Fibroblast of lung (primary cell): ENCODE measurements around the gene SKIC8. TPM values are rescaled to one million over a fixed set of nuclear protein-coding genes. Genes with fewer than 3 reads are reported as not detected.

Source experiments
- DNase-seq, 2 donors: peaks; one replicate each; pipeline versions ENCODE4 v3.0.0 to v3.0.0-alpha.2; 2010; ENCODE audit warnings: low read depth in 2 of 2
- H2AFZ ChIP-seq: 2 replicates; pipeline ENCODE4 v1.5.1; 2012; ENCODE audit warnings: low read length, control low read depth, inconsistent platforms
- H3K27ac ChIP-seq: 2 replicates; pipeline ENCODE4 v1.5.1; 2011; ENCODE audit warnings: low read length, control low read depth; ENCODE audit not compliant: insufficient read depth
- H3K27me3 ChIP-seq: 2 replicates; pipeline ENCODE4 v1.5.1; 2011; ENCODE audit warnings: mild to moderate bottlenecking, low read length; ENCODE audit not compliant: control insufficient read depth, insufficient read depth
- H3K36me3 ChIP-seq: 2 replicates; pipeline ENCODE4 v1.5.1; 2011; ENCODE audit warnings: low read length; ENCODE audit not compliant: control insufficient read depth, insufficient read depth
- H3K4me1 ChIP-seq: 2 replicates; pipeline ENCODE4 v1.5.1; 2011; ENCODE audit warnings: low read length; ENCODE audit not compliant: control insufficient read depth, insufficient read depth; ENCODE audit errors: extremely low read depth
- H3K4me2 ChIP-seq: 2 replicates; pipeline ENCODE4 v1.5.1; 2011; ENCODE audit warnings: low read length, control low read depth; ENCODE audit not compliant: insufficient read depth; ENCODE audit errors: extremely low read depth
- H3K4me3 ChIP-seq, 4 experiments: fragments of 200-600 bp in 1 of 4; sonication (generic) in 1 of 4; replicated peaks in 1 of 4; 2 replicates each; pipeline ENCODE4 v1.5.1; 2011 to 2016; ENCODE audit warnings: low read length in 4 of 4, low read depth in 3 of 4, mild to moderate bottlenecking in 3 of 4, control low read depth in 2 of 4, inconsistent platforms in 1 of 4, mixed read lengths in 1 of 4; ENCODE audit not compliant: insufficient read depth in 1 of 4; ENCODE audit errors: control extremely low read depth in 1 of 4
- H3K79me2 ChIP-seq: 2 replicates; pipeline ENCODE4 v1.5.1; 2012; ENCODE audit warnings: mild to moderate bottlenecking, low read length, inconsistent platforms; ENCODE audit not compliant: control insufficient read depth, insufficient read depth
- H3K9ac ChIP-seq: 2 replicates; pipeline ENCODE4 v1.5.1; 2011; ENCODE audit warnings: mild to moderate bottlenecking, low read length, control low read depth; ENCODE audit not compliant: insufficient read depth
- H3K9me3 ChIP-seq: 2 replicates; pipeline ENCODE4 v1.5.1; 2012; ENCODE audit warnings: low read depth, low read length; ENCODE audit not compliant: control insufficient read depth, insufficient read depth
- H4K20me1 ChIP-seq: 2 replicates; pipeline ENCODE4 v1.5.1; 2011; ENCODE audit warnings: low read length; ENCODE audit not compliant: control insufficient read depth, insufficient read depth; ENCODE audit errors: extremely low read depth
- CTCF ChIP-seq, 2 donors: IDR thresholded peaks in 1 of 2; conservative IDR thresholded peaks in 1 of 2; 1 replicate in 1 of 2; 2 replicates in 1 of 2; pipeline ENCODE4 v1.5.1; 2011 to 2012; ENCODE audit warnings: low read length in 2 of 2, control low read depth in 1 of 2, inconsistent platforms in 1 of 2, low read depth in 1 of 2, mild to moderate bottlenecking in 1 of 2
- EZH2 ChIP-seq: IDR thresholded peaks from 2 replicates; pipeline ENCODE4 v1.5.1; 2012; ENCODE audit warnings: low read length, control low read depth, mild to moderate bottlenecking; ENCODE audit errors: missing control alignments
- polyA plus RNA-seq, 2 donors: library from polyadenylated mRNA; depleted of rRNA in 1 of 2; stranded (reverse) in 1 of 2; unstranded in 1 of 2; fragments of >200 nt; gene quantifications; 2 replicates each; pipeline ENCODE4 v1.2.1, GENCODE V29; 2011 to 2012; ENCODE audit warnings: missing spikeins in 1 of 2
- total RNA-seq: library from RNA; depleted of rRNA; stranded (reverse); fragments of >200 nt; gene quantifications from 2 replicates; pipeline ENCODE4 v1.2.1, GENCODE V29; 2014

Gene SKIC8
- total and polyA plus RNA-seq, 2 donors (not counting 1 experiment from before 2014, with no cell fraction given): 47.1 to 82.2 TPM

GRCh38 chr15:78324144-78324543 lies 24.7 kb upstream of the SKIC8 start:
- Histone ChIP-seq H3K27ac (no peak overlapping the region), H2AFZ (no peak overlapping the region), H3K4me3 (no peak overlapping the region), H4K20me1 (no peaks in the 10 kb centered on the region), H3K9me3 (no peaks in the 10 kb centered on the region), H3K36me3 (no peaks in the 10 kb centered on the region), H3K79me2 (no peaks in the 10 kb centered on the region), H3K4me1 (no peaks in the 10 kb centered on the region), H3K9ac (no peak overlapping the region), H3K27me3 (peaks cover 2% of the 10 kb centered on the region), H3K4me2 (no peak overlapping the region)
- TF ChIP-seq EZH2 (no peak), CTCF (conservative IDR thresholded peaks at IDR 0.05 in 1 of 2, IDR thresholded peaks at IDR 0.05 in 1 of 2; ENCODE audit: low read depth in 1 of 2, low read length in 2 of 2) (no peak)
- no peak for DNase-seq

DNA sequence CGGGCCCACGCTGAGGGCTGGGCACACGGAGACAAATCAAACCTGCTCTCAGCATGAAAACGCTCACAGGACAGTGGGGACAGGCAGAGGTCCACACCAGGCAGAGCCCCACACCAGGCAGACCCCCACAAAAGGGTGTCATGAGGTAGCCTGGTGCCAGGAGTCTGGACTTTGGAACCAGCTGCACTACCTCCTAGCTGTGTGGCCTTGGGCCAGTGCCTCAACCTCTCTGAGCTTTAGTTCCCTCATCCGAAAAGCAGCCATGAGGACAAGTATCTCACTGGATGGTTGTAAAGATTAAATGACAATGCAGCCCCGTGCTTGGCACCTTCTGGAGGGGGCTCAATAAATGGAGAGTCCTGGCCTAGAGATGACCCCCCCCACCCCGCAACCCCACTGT lies 24.3 kb upstream of the SKIC8 start:
- no peak for DNase-seq
- no peaks in the 10 kb centered on the region for H3K4me1 ChIP-seq
- no peaks in the 10 kb centered on the region for H3K9me3 ChIP-seq
- H3K4me2 ChIP-seq: no peak overlapping the region
- H3K27ac ChIP-seq: no peak overlapping the region
- H3K79me2 ChIP-seq: no peaks in the 10 kb centered on the region
- no peaks in the 10 kb centered on the region for H3K36me3 ChIP-seq
- H3K27me3 ChIP-seq: peaks cover 3% of the 10 kb centered on the region
- no peaks in the 10 kb centered on the region for H4K20me1 ChIP-seq
- no peak overlapping the region for H3K4me3 ChIP-seq
- H3K9ac ChIP-seq: no peak overlapping the region
- TF ChIP-seq CTCF (conservative IDR thresholded peaks at IDR 0.05 in 1 of 2, IDR thresholded peaks at IDR 0.05 in 1 of 2; ENCODE audit: low read depth in 1 of 2, low read length in 2 of 2) (no peak), EZH2 (no peak)
- H2AFZ ChIP-seq: no peak overlapping the region

GRCh38 chr15:78322724-78323521 lies 23.5 kb upstream of the SKIC8 start:
- Histone ChIP-seq H3K9ac (no peak overlapping the region), H3K27ac (no peak overlapping the region), H3K9me3 (no peaks in the 10 kb centered on the region), H3K4me1 (no peaks in the 10 kb centered on the region), H3K4me2 (no peak overlapping the region), H3K27me3 (peaks cover 3% of the 10 kb centered on the region), H4K20me1 (no peaks in the 10 kb centered on the region), H3K36me3 (no peaks in the 10 kb centered on the region), H3K4me3 (no peak overlapping the region), H2AFZ (no peak overlapping the region), H3K79me2 (no peaks in the 10 kb centered on the region)
- no peak for DNase-seq
- TF ChIP-seq EZH2 (no peak), CTCF (conservative IDR thresholded peaks at IDR 0.05 in 1 of 2, IDR thresholded peaks at IDR 0.05 in 1 of 2; ENCODE audit: low read depth in 1 of 2, low read length in 2 of 2) (no peak)
